GM12872 (cell line): ENCODE results near the gene MYCBP2.

ENCODE experiments used
- CTCF ChIP-seq: IDR thresholded peaks from 3 replicates; pipeline ENCODE4 v1.5.1; 2011; ENCODE audit warnings: low read depth, mild to moderate bottlenecking, low read length, moderate library complexity; ENCODE audit not compliant: insufficient read depth

Gene MYCBP2

DNA sequence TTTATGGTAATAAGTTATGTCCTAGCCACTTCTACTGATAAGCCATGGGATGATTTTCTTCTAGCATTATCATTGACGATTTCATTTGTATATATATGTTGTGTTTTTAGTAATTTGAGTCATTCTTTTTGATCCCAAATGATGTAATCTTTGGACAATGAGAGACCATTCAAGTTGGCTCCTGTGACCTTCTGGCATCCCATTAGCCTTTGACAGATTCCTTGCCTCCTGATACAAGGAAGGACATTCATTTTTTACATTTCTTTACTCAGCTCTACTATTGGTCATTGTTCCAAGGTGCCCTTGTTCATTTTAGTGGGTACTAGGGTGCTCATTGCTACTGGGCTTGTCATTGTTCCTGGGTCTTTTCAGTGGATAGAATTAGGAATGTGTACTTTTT, 35.3 kb upstream of the MYCBP2 start:
- TF ChIP-seq CTCF, result no peak

DNA sequence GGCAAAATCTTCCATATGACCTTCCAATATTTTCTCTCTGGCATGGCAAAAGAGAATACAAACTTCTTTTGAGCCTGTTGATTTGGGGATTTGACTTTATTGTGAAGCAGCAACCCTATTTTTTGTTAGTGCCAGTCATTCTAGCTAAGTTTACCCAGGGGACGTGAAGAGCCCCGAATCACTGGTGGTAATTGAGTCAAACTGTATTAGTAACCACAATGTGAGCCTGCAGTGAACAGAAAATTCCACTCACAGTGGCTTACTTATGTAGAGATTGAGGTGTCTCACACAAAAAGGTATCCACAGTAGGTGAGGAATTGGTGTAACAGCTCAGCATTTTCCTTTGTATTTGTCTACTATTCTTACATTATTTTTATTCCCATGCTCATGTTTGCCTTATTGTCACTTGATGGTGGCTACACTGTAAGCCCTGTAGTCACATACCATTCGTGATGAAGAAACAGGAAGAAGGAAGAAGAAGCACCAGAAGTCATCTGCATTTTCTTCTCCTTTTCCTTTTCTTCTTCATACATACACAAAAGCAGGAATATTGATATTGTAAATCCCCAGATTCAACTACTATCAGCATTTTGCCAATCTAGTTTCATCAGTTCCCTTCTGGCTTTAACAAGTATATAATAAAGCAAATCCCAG, 33.3 kb upstream of the MYCBP2 start:
- no peak for TF ChIP-seq CTCF

- TF ChIP-seq CTCF, result no peak
These were observed 32.3 kb upstream of the MYCBP2 start for GRCh38 chr13:77359171-77359570.

DNA sequence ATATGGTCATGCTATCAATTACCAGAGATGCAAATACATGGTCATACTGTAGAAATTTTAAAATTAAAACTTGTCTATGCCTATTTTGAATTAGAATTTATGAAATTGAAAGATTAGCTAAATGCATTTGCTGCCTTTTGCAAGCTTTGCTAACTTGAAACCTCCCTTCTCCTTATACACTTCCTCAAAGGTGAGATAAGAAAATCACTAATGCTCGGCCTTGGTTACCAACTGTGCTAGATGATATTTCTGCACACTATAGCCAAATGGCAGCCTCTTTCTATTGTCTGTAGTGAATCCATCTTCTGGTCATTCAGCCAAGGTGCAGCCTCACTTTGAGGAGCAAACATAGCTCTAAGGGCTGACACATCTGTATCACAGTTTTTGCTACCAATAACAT, 31.1 kb upstream of the MYCBP2 start:
- no peak for TF ChIP-seq CTCF

- TF ChIP-seq CTCF, result no peak
These were observed 29.3 kb upstream of the MYCBP2 start for GRCh38 chr13:77356155-77356554.

GRCh38 chr13:77353995-77354394, 27.1 kb upstream of the MYCBP2 start:
- TF ChIP-seq CTCF, result no peak

- TF ChIP-seq CTCF, result no peak
These were observed 24.4 kb upstream of the MYCBP2 start for GRCh38 chr13:77351315-77351714.
